LNCaP clone FGC (cell line): Measurements from ENCODE around the gene FAHD1.

Experiments used
- DNase-seq: peaks from one replicate; pipeline ENCODE4 v3.0.0-alpha.2; 2011; ENCODE audit warnings: low read depth
- H3K4me3 ChIP-seq: 2 replicates; pipeline ENCODE4 v1.5.1; 2011; ENCODE audit warnings: mild to moderate bottlenecking, low read depth, low read length, control low read depth
- CTCF ChIP-seq: IDR thresholded peaks from 2 replicates; pipeline ENCODE4 v1.5.1; 2012; ENCODE audit warnings: mild to moderate bottlenecking; ENCODE audit not compliant: control insufficient read depth, insufficient read depth; ENCODE audit errors: extremely low read depth

Gene FAHD1

GRCh38 chr16:1810106-1810505, 16.9 kb upstream of the FAHD1 start:
- H3K4me3 ChIP-seq: no peak overlapping the region
- no peak for TF ChIP-seq CTCF
- no peak for DNase-seq

- no peak for DNase-seq
- no peak overlapping the region for H3K4me3 ChIP-seq
- no peak for TF ChIP-seq CTCF
These were observed 16.5 kb upstream of the FAHD1 start for GRCh38 chr16:1810536-1810935.

- H3K4me3 ChIP-seq: no peak overlapping the region
- peak; percentile 78 for TF ChIP-seq CTCF
- DNase-seq: peak; percentile 82
These were observed 14.3 kb upstream of the FAHD1 start for GRCh38 chr16:1812732-1813163.

GRCh38 chr16:1815461-1815860, 11.5 kb upstream of the FAHD1 start:
- DNase-seq: no peak
- H3K4me3 ChIP-seq: no peak overlapping the region
- TF ChIP-seq CTCF: no peak

- no peak overlapping the region for H3K4me3 ChIP-seq
- DNase-seq: no peak
- no peak for TF ChIP-seq CTCF
These were observed 10.4 kb upstream of the FAHD1 start for GRCh38 chr16:1816396-1817275.

- no peak for TF ChIP-seq CTCF
- no peak for DNase-seq
- no peak overlapping the region for H3K4me3 ChIP-seq
These were observed 9.8 kb upstream of the FAHD1 start for GRCh38 chr16:1817276-1817589.

GRCh38 chr16:1817716-1818115, 9.3 kb upstream of the FAHD1 start:
- no peak for TF ChIP-seq CTCF
- no peak overlapping the region for H3K4me3 ChIP-seq
- no peak for DNase-seq
